Activated CD4-positive, alpha-beta T cell treated with anti-CD3 and anti-CD28 coated beads, Interleukin-2, amount 50 U/mL, for 24 hours (primary cell): Measurements from ENCODE around the gene MAML3.

Source experiments
- DNase-seq, 2 donors: peaks; one replicate each; pipeline ENCODE4 v3.0.0-alpha.2; 2020; ENCODE audit warnings: low read depth in 1 of 2, low spot score in 1 of 2

The MAML3 gene

GRCh38 chr4:139848028-139848427 is 306.0 kb downstream of the MAML3 start:
- no peak for DNase-seq

GRCh38 chr4:139847602-139848001 is 306.4 kb downstream of the MAML3 start:
- no peak for DNase-seq

DNA sequence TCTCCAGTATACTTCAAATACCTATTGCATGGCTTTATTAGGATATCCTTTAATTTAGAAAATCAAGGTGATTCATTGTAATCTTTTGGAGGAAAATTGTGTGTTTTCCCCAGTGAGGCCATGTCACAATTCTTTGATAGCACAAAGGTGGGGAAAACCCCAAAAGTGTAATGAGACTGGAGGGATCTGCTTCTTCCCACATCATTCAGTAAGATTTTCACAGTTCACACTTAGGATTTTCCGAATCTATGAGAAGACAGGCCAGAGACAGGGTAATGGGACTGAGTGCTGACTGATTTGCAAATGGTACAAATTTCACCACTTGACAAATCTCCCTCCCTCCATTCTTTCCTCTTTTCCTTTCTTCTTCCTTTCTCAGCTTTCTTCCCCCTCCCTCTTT is 307.2 kb downstream of the MAML3 start:
- DNase-seq: no peak

DNA sequence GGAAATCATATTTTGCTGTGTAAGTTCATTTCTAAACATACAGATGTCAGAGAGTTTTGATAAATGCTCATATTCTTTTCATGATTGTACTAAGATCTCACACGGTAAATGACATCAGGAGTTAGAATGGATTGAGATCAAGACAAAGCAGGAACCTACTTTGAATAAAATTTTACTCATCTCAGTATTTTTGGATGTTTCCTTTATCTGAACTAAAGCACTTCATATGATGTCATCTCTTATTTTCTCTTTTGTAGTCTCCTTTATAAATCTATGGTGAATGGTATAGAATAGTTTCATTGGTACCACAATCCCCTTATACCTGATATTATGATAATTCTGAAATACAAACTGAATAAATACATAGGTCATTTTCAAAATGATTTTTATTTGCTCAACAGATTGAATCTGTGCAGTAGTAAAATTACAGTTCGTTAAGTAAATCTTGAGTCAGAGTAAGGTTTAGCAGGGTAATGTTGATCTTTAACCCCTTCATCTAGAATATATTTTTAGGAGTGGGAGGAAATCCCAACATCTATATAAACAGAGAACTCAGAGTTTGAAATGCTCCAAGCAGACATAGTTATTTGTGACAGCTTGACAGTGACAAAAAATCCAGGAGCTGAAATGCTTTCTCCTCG is 308.4 kb downstream of the MAML3 start:
- no peak for DNase-seq

GRCh38 chr4:139844459-139845036 is 309.4 kb downstream of the MAML3 start:
- no peak for DNase-seq

DNA sequence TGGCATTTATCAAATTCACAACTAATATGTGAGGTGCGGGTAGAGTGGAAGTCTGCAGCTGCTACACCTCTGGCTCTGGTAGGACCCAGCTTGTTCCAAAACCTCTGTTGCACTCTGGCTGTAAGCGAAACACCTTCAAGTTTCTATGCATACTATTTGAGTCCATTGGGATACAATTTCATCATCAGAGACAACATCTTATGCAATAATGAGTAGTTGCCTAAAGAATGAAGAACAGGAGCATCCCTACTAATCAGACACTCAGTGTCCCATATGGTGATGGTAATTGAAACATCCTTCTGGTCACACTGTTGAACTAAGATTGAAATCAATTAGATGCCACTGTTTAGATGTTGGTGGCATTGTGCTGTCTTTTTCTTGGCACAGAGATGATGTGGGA is 309.9 kb downstream of the MAML3 start:
- no peak for DNase-seq

- no peak for DNase-seq
Observed at GRCh38 chr4:139843641-139844040, 310.3 kb downstream of the MAML3 start.

DNA sequence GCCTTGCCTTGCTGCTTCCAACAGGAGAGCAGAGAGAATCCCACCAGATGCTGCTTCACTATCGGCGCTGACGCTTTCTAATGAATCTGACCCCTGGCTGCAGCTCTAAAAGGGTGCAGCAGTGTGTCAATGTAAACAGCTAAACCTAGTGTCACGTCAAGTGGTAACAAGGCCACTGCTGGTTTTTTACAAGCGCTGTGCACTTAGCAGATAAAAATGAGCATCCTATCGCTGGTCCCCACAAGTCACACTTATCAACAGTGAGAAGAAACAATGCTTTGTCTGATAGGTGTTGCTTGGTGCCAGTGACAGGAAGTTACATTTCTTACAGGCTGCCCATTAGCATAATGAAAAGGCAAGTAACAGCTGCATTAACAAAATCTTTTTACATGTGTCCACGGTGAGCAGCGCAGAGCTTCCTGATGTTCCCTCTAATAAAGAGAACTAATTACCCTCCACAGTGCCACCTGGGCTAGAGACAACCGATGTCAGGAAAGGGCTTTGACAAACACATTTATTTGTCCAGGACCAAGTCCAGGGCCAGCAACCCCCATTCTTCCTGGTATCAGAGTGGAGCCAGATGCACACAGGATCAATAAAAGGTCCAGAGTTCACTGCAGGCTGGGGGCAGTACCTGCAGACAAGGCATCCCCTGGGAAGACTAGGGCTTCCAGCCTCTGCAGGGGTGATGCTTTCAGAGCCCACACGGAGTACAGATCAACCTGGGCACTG is 312.4 kb downstream of the MAML3 start:
- no peak for DNase-seq

DNA sequence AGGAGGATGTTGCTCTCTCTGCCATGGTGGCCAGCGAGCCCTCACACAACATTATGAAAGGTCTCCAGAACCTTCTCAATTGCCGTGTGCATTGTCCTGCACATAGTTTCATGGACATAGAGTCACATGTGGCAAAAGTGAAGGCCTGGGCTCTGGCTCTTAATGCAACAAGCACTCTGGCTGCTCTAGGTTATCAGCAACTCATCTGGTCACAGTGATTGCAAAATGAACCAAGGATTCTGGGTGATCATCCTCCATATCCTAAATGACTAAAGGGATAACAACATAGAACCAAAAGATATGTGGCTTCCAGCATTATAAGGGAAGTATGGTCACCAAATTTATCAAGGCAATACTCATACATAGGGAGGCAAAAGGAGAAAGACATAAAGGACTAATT is 313.2 kb downstream of the MAML3 start:
- no peak for DNase-seq

GRCh38 chr4:139839403-139840031 is 314.5 kb downstream of the MAML3 start:
- DNase-seq: no peak

DNA sequence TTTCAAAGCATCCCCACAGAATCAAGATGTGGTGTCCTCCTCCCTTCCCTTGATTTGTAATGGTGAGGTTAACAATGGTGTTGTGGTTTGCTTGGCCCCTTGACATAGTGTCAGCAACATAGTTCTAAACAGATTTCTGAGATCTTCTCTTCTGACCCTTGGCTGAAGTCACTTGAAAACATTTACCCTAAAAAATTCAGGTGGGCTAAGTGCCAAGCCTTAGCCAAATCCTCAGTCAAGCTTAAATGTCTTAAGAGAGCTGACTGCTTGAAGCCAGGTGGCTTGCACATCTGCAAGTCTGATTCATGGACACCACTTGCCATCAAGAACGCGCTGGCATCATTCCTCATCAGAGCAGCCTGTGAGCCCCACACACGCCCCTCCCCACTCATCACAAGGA is 315.2 kb downstream of the MAML3 start:
- DNase-seq: no peak

DNA sequence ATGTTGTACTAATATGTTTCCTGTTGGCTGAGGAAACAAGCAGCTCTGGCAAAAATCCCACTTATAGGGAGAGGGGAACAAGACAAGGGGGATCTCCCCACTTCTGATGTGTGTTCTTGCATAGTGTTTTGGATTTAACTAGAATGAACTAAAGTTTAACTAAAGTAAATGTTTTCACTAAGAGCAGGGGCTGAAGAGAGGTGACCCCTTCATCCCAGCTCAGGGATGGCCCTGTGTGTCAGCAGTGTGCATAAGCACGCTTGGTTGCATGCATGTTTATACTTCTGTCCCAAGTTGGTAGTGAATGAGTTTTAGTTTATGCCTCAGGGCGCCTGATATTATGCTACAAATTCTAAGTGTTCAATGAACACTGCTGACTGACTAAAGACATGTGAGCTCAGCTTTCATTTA is 319.0 kb downstream of the MAML3 start:
- DNase-seq: no peak

- DNase-seq: no peak
Observed at GRCh38 chr4:139834226-139834662, 319.7 kb downstream of the MAML3 start.

- no peak for DNase-seq
Observed at GRCh38 chr4:139833151-139833910, 320.7 kb downstream of the MAML3 start.

- no peak for DNase-seq
Observed at GRCh38 chr4:139828966-139829664, 324.9 kb downstream of the MAML3 start.

GRCh38 chr4:139826426-139826825 is 327.6 kb downstream of the MAML3 start:
- DNase-seq: no peak

- no peak for DNase-seq
Observed at GRCh38 chr4:139825523-139826014, 328.4 kb downstream of the MAML3 start.

DNA sequence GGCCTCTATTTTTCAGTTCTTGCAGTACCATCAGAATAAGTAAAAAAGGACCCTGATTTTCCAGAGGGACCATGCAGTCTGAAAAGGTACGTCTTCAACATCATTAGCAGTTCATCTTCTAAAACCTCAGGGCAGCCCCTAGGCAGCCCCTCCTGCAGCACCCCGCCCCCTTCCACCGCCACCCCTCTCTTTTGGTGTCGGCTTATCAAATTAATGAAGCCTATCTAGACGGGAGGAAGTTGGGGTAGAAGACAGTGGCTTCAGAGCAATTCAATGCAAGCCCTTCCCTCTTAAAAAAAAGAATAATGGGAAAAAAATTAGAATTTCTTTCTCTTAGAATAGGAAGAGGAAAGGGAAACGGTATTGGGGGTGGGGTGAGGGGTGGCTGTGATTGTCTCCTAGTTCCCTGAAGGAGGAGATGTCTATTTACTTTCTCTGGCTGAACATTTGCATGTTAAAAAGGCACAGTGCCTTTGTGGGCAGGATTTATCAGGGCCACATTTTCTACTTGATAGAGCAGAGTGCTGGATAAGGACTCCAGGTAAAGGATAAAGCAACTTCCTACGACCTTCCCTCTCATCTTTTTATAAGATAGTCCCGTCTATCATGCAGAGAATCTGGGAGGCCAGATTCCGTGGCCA is 329.0 kb downstream of the MAML3 start:
- no peak for DNase-seq

- DNase-seq: no peak
Observed at GRCh38 chr4:139823746-139824145, 330.2 kb downstream of the MAML3 start.

DNA sequence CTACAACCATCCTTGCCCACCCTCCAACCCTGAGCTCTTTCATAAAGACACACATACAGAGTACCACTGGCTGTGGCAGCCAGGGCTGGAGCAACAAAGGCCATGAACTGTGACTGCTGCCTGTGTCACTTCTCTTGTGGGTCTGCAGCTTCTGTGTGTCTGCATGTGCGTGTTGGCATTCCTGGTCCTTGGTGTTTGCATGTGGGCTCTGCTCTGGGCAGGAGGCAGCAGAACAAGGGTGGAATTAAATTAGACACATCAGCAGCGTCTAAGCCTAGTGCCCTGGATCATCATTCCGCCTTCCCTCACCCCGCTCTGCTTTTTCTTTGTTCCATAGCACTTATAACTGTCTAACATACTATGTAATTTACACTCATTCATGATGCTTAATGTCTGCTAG is 330.6 kb downstream of the MAML3 start:
- DNase-seq: no peak
